ENCODE data around the gene KCNAB1.

The KCNAB1 gene

GRCh38 chr3:156378871-156379270 lies 258.5 kb downstream of the KCNAB1 start:
- no peak for DNase-seq

- no peak for DNase-seq
Measured at GRCh38 chr3:156379327-156379726, 258.9 kb downstream of the KCNAB1 start.

GRCh38 chr3:156381253-156381652 lies 260.9 kb downstream of the KCNAB1 start:
- DNase-seq = no peak

GRCh38 chr3:156382458-156383346 lies 262.3 kb downstream of the KCNAB1 start:
- DNase-seq = peak; percentile 6

GRCh38 chr3:156383441-156384025 lies 263.2 kb downstream of the KCNAB1 start:
- DNase-seq = no peak

- no peak for DNase-seq
Measured at GRCh38 chr3:156388497-156389448, 268.4 kb downstream of the KCNAB1 start.

GRCh38 chr3:156389449-156389950 lies 269.1 kb downstream of the KCNAB1 start:
- no peak for DNase-seq

- no peak for DNase-seq
Measured at GRCh38 chr3:156390846-156391245, 270.5 kb downstream of the KCNAB1 start.

GRCh38 chr3:156395961-156396710 lies 275.8 kb downstream of the KCNAB1 start:
- DNase-seq = peak; percentile 59

GRCh38 chr3:156396851-156397250 lies 276.5 kb downstream of the KCNAB1 start:
- no peak for DNase-seq

GRCh38 chr3:156397534-156397933 lies 277.2 kb downstream of the KCNAB1 start:
- DNase-seq = no peak

- DNase-seq = no peak
Measured at GRCh38 chr3:156400062-156400461, 279.7 kb downstream of the KCNAB1 start.

- peak; percentile 15 for DNase-seq
Measured at GRCh38 chr3:156400735-156401134, 280.4 kb downstream of the KCNAB1 start.

- DNase-seq = no peak
Measured at GRCh38 chr3:156404217-156404616, 283.8 kb downstream of the KCNAB1 start.

- no peak for DNase-seq
Measured at GRCh38 chr3:156406393-156406792, 286.0 kb downstream of the KCNAB1 start.

- no peak for DNase-seq
Measured at GRCh38 chr3:156407617-156408225, 287.3 kb downstream of the KCNAB1 start.

- no peak for DNase-seq
Measured at GRCh38 chr3:156409694-156410093, 289.3 kb downstream of the KCNAB1 start.

GRCh38 chr3:156412600-156412999 lies 292.2 kb downstream of the KCNAB1 start:
- no peak for DNase-seq

- DNase-seq = no peak
Measured at GRCh38 chr3:156413293-156413892, 293.0 kb downstream of the KCNAB1 start.

- DNase-seq = no peak
Measured at GRCh38 chr3:156416846-156417558, 296.6 kb downstream of the KCNAB1 start.
